ENCODE results near the gene TMEM106C. TPM values are rescaled to one million over a fixed set of nuclear protein-coding genes. Genes with fewer than 3 reads are reported as not detected.
"Not testable (repeated sequence)": the region's sequence is repeated elsewhere in the genome, so short reads cannot be mapped to it uniquely, and the experiment has no call there.

The TMEM106C gene
- total RNA-seq, 1 donor from 2014 or later = 30.0 TPM

- H3K9me3 ChIP-seq (ENCODE audit: insufficient read depth, low read depth, low read length) = no peaks in the 10 kb centered on the region
- no peak overlapping the region for H3K27ac ChIP-seq (ENCODE audit: low read depth, low read length)
- no peaks in the 10 kb centered on the region for H3K4me1 ChIP-seq (ENCODE audit: insufficient read depth, low read length)
- no peak overlapping the region for H2AFZ ChIP-seq (ENCODE audit: low read depth, low read length)
- no peaks in the 10 kb centered on the region for H4K20me1 ChIP-seq (ENCODE audit: insufficient read depth, low read length)
- no peak for DNase-seq (ENCODE audit: low read depth)
- H3K4me3 ChIP-seq (ENCODE audit: insufficient read depth, low read depth, low read length) = no peak overlapping the region
- H3K79me2 ChIP-seq (ENCODE audit: insufficient read depth, low read length) = no peaks in the 10 kb centered on the region
- no peak for FAIRE-seq
- no peak overlapping the region for H3K9ac ChIP-seq (ENCODE audit: low read length)
- no peak overlapping the region for H3K4me2 ChIP-seq (ENCODE audit: low read length)
- peaks cover 16% of the 10 kb centered on the region for H3K27me3 ChIP-seq (ENCODE audit: insufficient read depth, low read length)
- Mint-ChIP-seq H3K4me1 (ENCODE audit: low read depth, unreplicated experiment) (peaks cover 12% of the 10 kb centered on the region), H3K9me3 (ENCODE audit: unreplicated experiment) (peaks cover 3% of the 10 kb centered on the region), H3K4me3 (ENCODE audit: unreplicated experiment) (no peak overlapping the region), H3K27ac (ENCODE audit: unreplicated experiment) (no peak overlapping the region), H3K36me3 (ENCODE audit: low read depth, unreplicated experiment) (no peaks in the 10 kb centered on the region), H3K27me3 (ENCODE audit: low read depth, unreplicated experiment) (peaks cover 54% of the 10 kb centered on the region)
- H3K36me3 ChIP-seq (ENCODE audit: insufficient read depth, low read length) = no peaks in the 10 kb centered on the region
- no peak for TF ChIP-seq EZH2 (IDR thresholded peaks at IDR 0.05; ENCODE audit: insufficient read depth, low read length)
These were observed 9.3 kb upstream of the TMEM106C start for GRCh38 chr12:47954058-47954457.

- Histone ChIP-seq H3K4me2 (ENCODE audit: low read length) (no peak overlapping the region), H3K27me3 (ENCODE audit: insufficient read depth, low read length) (peaks cover 16% of the 10 kb centered on the region), H3K27ac (ENCODE audit: low read depth, low read length) (no peak overlapping the region), H3K4me1 (ENCODE audit: insufficient read depth, low read length) (no peaks in the 10 kb centered on the region), H3K9me3 (ENCODE audit: insufficient read depth, low read depth, low read length) (no peaks in the 10 kb centered on the region), H3K36me3 (ENCODE audit: insufficient read depth, low read length) (no peaks in the 10 kb centered on the region), H4K20me1 (ENCODE audit: insufficient read depth, low read length) (no peaks in the 10 kb centered on the region), H3K4me3 (ENCODE audit: insufficient read depth, low read depth, low read length) (no peak overlapping the region), H2AFZ (ENCODE audit: low read depth, low read length) (no peak overlapping the region), H3K9ac (ENCODE audit: low read length) (no peak overlapping the region), H3K79me2 (ENCODE audit: insufficient read depth, low read length) (no peaks in the 10 kb centered on the region)
- Mint-ChIP-seq H3K27ac (ENCODE audit: unreplicated experiment) (no peak overlapping the region), H3K9me3 (ENCODE audit: unreplicated experiment) (peaks cover 5% of the 10 kb centered on the region), H3K4me1 (ENCODE audit: low read depth, unreplicated experiment) (peaks cover 11% of the 10 kb centered on the region), H3K4me3 (ENCODE audit: unreplicated experiment) (no peak overlapping the region), H3K27me3 (ENCODE audit: low read depth, unreplicated experiment) (peaks cover 53% of the 10 kb centered on the region), H3K36me3 (ENCODE audit: low read depth, unreplicated experiment) (no peaks in the 10 kb centered on the region)
- TF ChIP-seq EZH2 (IDR thresholded peaks at IDR 0.05; ENCODE audit: insufficient read depth, low read length) (no peak), CTCF (IDR thresholded peaks at IDR 0.05; ENCODE audit: insufficient read depth, low read depth, low read length) (no peak)
- DNase-seq (ENCODE audit: low read depth) (no peak), FAIRE-seq (no peak)
These were observed 8.8 kb upstream of the TMEM106C start for GRCh38 chr12:47954467-47955045.

- H3K27me3 Mint-ChIP-seq (ENCODE audit: low read depth, unreplicated experiment) = peaks cover 48% of the 10 kb centered on the region
- Histone ChIP-seq H3K79me2 (ENCODE audit: insufficient read depth, low read length) (no peaks in the 10 kb centered on the region), H3K9me3 (ENCODE audit: insufficient read depth, low read depth, low read length) (no peaks in the 10 kb centered on the region), H3K9ac (ENCODE audit: low read length) (no peak overlapping the region), H2AFZ (ENCODE audit: low read depth, low read length) (no peak overlapping the region), H3K27me3 (ENCODE audit: insufficient read depth, low read length) (peaks cover 18% of the 10 kb centered on the region), H4K20me1 (ENCODE audit: insufficient read depth, low read length) (no peaks in the 10 kb centered on the region), H3K27ac (ENCODE audit: low read depth, low read length) (no peak overlapping the region), H3K36me3 (ENCODE audit: insufficient read depth, low read length) (no peaks in the 10 kb centered on the region), H3K4me3 (ENCODE audit: insufficient read depth, low read depth, low read length) (no peak overlapping the region), H3K4me2 (ENCODE audit: low read length) (no peak overlapping the region), H3K4me1 (ENCODE audit: insufficient read depth, low read length) (no peaks in the 10 kb centered on the region)
- peaks cover 5% of the 10 kb centered on the region for H3K9me3 Mint-ChIP-seq (ENCODE audit: unreplicated experiment)
- TF ChIP-seq CTCF (IDR thresholded peaks at IDR 0.05; ENCODE audit: insufficient read depth, low read depth, low read length) = no peak
- TF ChIP-seq EZH2 (IDR thresholded peaks at IDR 0.05; ENCODE audit: insufficient read depth, low read length) = no peak
- no peak for FAIRE-seq
- peaks cover 6% of the 10 kb centered on the region for H3K4me1 Mint-ChIP-seq (ENCODE audit: low read depth, unreplicated experiment)
- no peak for DNase-seq (ENCODE audit: low read depth)
- no peak overlapping the region for H3K4me3 Mint-ChIP-seq (ENCODE audit: unreplicated experiment)
- H3K27ac Mint-ChIP-seq (ENCODE audit: unreplicated experiment) = no peak overlapping the region
- H3K36me3 Mint-ChIP-seq (ENCODE audit: low read depth, unreplicated experiment) = no peaks in the 10 kb centered on the region
These were observed 8.3 kb upstream of the TMEM106C start for GRCh38 chr12:47955059-47955458.

GRCh38 chr12:47957671-47958070 is 5.7 kb upstream of the TMEM106C start:
- not testable (repeated sequence) for H3K27ac Mint-ChIP-seq (ENCODE audit: unreplicated experiment); H3K36me3 ChIP-seq (ENCODE audit: insufficient read depth, low read length); H3K4me1 ChIP-seq (ENCODE audit: insufficient read depth, low read length); H3K9ac ChIP-seq (ENCODE audit: low read length); H3K9me3 Mint-ChIP-seq (ENCODE audit: unreplicated experiment); H3K4me2 ChIP-seq (ENCODE audit: low read length); H3K27ac ChIP-seq (ENCODE audit: low read depth, low read length); H3K9me3 ChIP-seq (ENCODE audit: insufficient read depth, low read depth, low read length); H4K20me1 ChIP-seq (ENCODE audit: insufficient read depth, low read length); H3K36me3 Mint-ChIP-seq (ENCODE audit: low read depth, unreplicated experiment); H3K4me3 Mint-ChIP-seq (ENCODE audit: unreplicated experiment); H3K4me3 ChIP-seq (ENCODE audit: insufficient read depth, low read depth, low read length); H3K4me1 Mint-ChIP-seq (ENCODE audit: low read depth, unreplicated experiment); DNase-seq (ENCODE audit: low read depth); H3K79me2 ChIP-seq (ENCODE audit: insufficient read depth, low read length); FAIRE-seq; H2AFZ ChIP-seq (ENCODE audit: low read depth, low read length)
- H3K27me3 ChIP-seq (ENCODE audit: insufficient read depth, low read length) = peaks cover 28% of the 10 kb centered on the region
- H3K27me3 Mint-ChIP-seq (ENCODE audit: low read depth, unreplicated experiment) = peaks cover 44% of the 10 kb centered on the region
